Liver (tissue), 9 donors: ENCODE results near the gene RNF152. TPM values are rescaled to one million over a fixed set of nuclear protein-coding genes. Genes with fewer than 3 reads are reported as not detected.

Experiments
- DNase-seq: peaks from one replicate; pipeline ENCODE4 v3.0.0-alpha.2; 2017; ENCODE audit warnings: low spot score
- H3K27ac ChIP-seq, 2 donors: one replicate each; pipeline ENCODE4 v1.7.0; 2013; ENCODE audit warnings: inconsistent platforms in 2 of 2, low read length in 2 of 2, control low read depth in 1 of 2, low read depth in 1 of 2, mild to moderate bottlenecking in 1 of 2
- H3K27me3 ChIP-seq, 4 donors: one replicate each; pipeline versions ENCODE4 v1.6.1 to v1.7.0; 2013; ENCODE audit warnings: low read length in 3 of 4, inconsistent platforms in 1 of 4, mild to moderate bottlenecking in 1 of 4, moderate library complexity in 1 of 4; ENCODE audit not compliant: control insufficient read depth in 4 of 4, insufficient read depth in 4 of 4
- H3K36me3 ChIP-seq, 4 donors: one replicate each; pipeline versions ENCODE4 v1.6.1 to v1.7.0; 2013; ENCODE audit warnings: low read length in 3 of 4, mild to moderate bottlenecking in 3 of 4, low read depth in 1 of 4, moderate library complexity in 1 of 4; ENCODE audit not compliant: control insufficient read depth in 4 of 4, insufficient read depth in 3 of 4
- H3K4me1 ChIP-seq, 4 donors: one replicate each; pipeline versions ENCODE4 v1.6.1 to v1.7.0; 2013; ENCODE audit warnings: low read length in 3 of 4, mild to moderate bottlenecking in 3 of 4, moderate library complexity in 1 of 4; ENCODE audit not compliant: control insufficient read depth in 4 of 4, insufficient read depth in 4 of 4
- H3K4me3 ChIP-seq, 3 donors: one replicate each; pipeline versions ENCODE4 v1.6.1 to v1.7.0; 2013; ENCODE audit warnings: low read length in 3 of 3, control low read depth in 1 of 3, low read depth in 1 of 3, mild to moderate bottlenecking in 1 of 3
- H3K9ac ChIP-seq, 2 donors: one replicate each; pipeline ENCODE4 v1.7.0; 2013; ENCODE audit warnings: low read length in 2 of 2, mild to moderate bottlenecking in 2 of 2, moderate library complexity in 2 of 2, control low read depth in 1 of 2, low read depth in 1 of 2
- H3K9me3 ChIP-seq, 4 donors: one replicate each; pipeline versions ENCODE4 v1.6.1 to v1.7.0; 2013; ENCODE audit warnings: low read length in 3 of 4; ENCODE audit not compliant: control insufficient read depth in 4 of 4
- FOXA2 ChIP-seq: IDR thresholded peaks from 2 replicates; pipeline ENCODE4 v1.6.1; 2016; ENCODE audit warnings: antibody characterized with exemption
- GABPA ChIP-seq, 2 donors: IDR thresholded peaks in 1 of 2; conservative IDR thresholded peaks in 1 of 2; 2 replicates each; pipeline ENCODE4 v1.6.1; 2016; ENCODE audit warnings: antibody characterized with exemption in 2 of 2, mild to moderate bottlenecking in 1 of 2, moderate library complexity in 1 of 2
- HNF4A ChIP-seq, 2 donors: conservative IDR thresholded peaks; 2 replicates each; pipeline ENCODE4 v1.6.1; 2016; ENCODE audit warnings: antibody characterized with exemption in 2 of 2, mild to moderate bottlenecking in 2 of 2
- HNF4G ChIP-seq: IDR thresholded peaks from 2 replicates; pipeline ENCODE4 v1.6.1; 2016; ENCODE audit warnings: antibody characterized with exemption
- JUND ChIP-seq, 2 donors: IDR thresholded peaks; 2 replicates each; pipeline ENCODE4 v1.6.1; 2016; ENCODE audit warnings: antibody characterized with exemption in 2 of 2
- MAX ChIP-seq: IDR thresholded peaks from 2 replicates; pipeline ENCODE4 v1.6.1; 2016; ENCODE audit warnings: antibody characterized with exemption
- NR2F2 ChIP-seq: IDR thresholded peaks from 2 replicates; pipeline ENCODE4 v1.6.1; 2016; ENCODE audit warnings: antibody characterized with exemption
- RAD21 ChIP-seq, 2 donors: IDR thresholded peaks; 2 replicates each; pipeline ENCODE4 v1.6.1; 2016; ENCODE audit warnings: antibody characterized with exemption in 2 of 2, mild to moderate bottlenecking in 2 of 2
- REST ChIP-seq: IDR thresholded peaks from 2 replicates; pipeline ENCODE4 v1.6.1; 2016; ENCODE audit warnings: antibody characterized with exemption, mild to moderate bottlenecking
- RXRA ChIP-seq, 2 donors: IDR thresholded peaks; 2 replicates each; pipeline ENCODE4 v1.6.1; 2017 to 2018; ENCODE audit warnings: antibody characterized with exemption in 2 of 2, mild to moderate bottlenecking in 1 of 2
- SP1 ChIP-seq: IDR thresholded peaks from 2 replicates; pipeline ENCODE4 v1.6.1; 2018; ENCODE audit warnings: antibody characterized with exemption, mild to moderate bottlenecking
- YY1 ChIP-seq: IDR thresholded peaks from 2 replicates; pipeline ENCODE4 v1.6.1; 2016; ENCODE audit warnings: antibody characterized with exemption, mild to moderate bottlenecking
- ZBTB33 ChIP-seq: IDR thresholded peaks from 2 replicates; pipeline ENCODE4 v1.6.1; 2016; ENCODE audit warnings: antibody characterized with exemption
- WGBS: extraction: QIAGEN DNeasy Blood & Tissue Kit; methylation state at CpG from one replicate; pipeline ENCODE4 v1.1.7; 2013; 5-methylcytosine and 5-hydroxymethylcytosine counted together
- polyA plus RNA-seq, 2 donors: library from polyadenylated mRNA; stranded (reverse) in 1 of 2; unstranded in 1 of 2; fragments of 200-250 nt in 1 of 2; fragments of >200 nt in 1 of 2; fragmentation: Nextera tagmentation in 1 of 2; extraction: Ambion mirVana in 1 of 2; gene quantifications; one replicate each; pipeline versions ENCODE4 v1.2.1 to v1.2.3, GENCODE V29; 2013 to 2015
- total RNA-seq, 2 donors: library from RNA; depleted of rRNA; stranded (reverse); fragments of >200 nt; gene quantifications; one replicate each; pipeline ENCODE4 v1.2.3, GENCODE V29; 2014
- donor health status: healthy.
- donor health status: healthy.
- donor health status: healthy.
- donor health status: healthy.
- donor health status: healthy.

RNF152 gene
- total and polyA plus RNA-seq, 4 donors = 6.8 to 115 (median 10.6) TPM

GRCh38 chr18:61770279-61770678 is 122.5 kb downstream of the RNF152 start:
- H3K27ac ChIP-seq = no peak overlapping the region
- 71% methylated on average over 3 of the region's 3 CpGs for WGBS
- H3K36me3 ChIP-seq = no peaks in the 10 kb centered on the region
- no peak overlapping the region for H3K4me3 ChIP-seq
- no peak for DNase-seq
- no peaks in the 10 kb centered on the region for H3K9me3 ChIP-seq
- no peaks in the 10 kb centered on the region for H3K27me3 ChIP-seq
- peaks cover 0 to 6% (median 0%) of the 10 kb centered on the region in 4 donors for H3K4me1 ChIP-seq
- TF ChIP-seq NR2F2 (no peak), HNF4A (conservative IDR thresholded peaks at IDR 0.05) (peak; percentile 77 to 80), YY1 (peak; percentile 55), RAD21 (IDR thresholded peaks at IDR 0.05) (no peak), GABPA (IDR thresholded peaks at IDR 0.05 in 1 of 2, conservative IDR thresholded peaks at IDR 0.05 in 1 of 2) (no peak), FOXA2 (peak; percentile 15), ZBTB33 (no peak), HNF4G (peak; percentile 25), SP1 (peak; percentile 62), RXRA (IDR thresholded peaks at IDR 0.05) (peak in 1 of 2 donors; percentile 32), JUND (IDR thresholded peaks at IDR 0.05) (no peak)
- no peak overlapping the region for H3K9ac ChIP-seq

- Histone ChIP-seq H3K9me3 (no peaks in the 10 kb centered on the region), H3K27ac (no peak overlapping the region), H3K27me3 (no peaks in the 10 kb centered on the region), H3K36me3 (no peaks in the 10 kb centered on the region), H3K4me1 (peaks cover 0 to 6% (median 0%) of the 10 kb centered on the region in 4 donors), H3K9ac (no peak overlapping the region), H3K4me3 (no peak overlapping the region)
- no peak for TF ChIP-seq GABPA (IDR thresholded peaks at IDR 0.05 in 1 of 2, conservative IDR thresholded peaks at IDR 0.05 in 1 of 2)
- no peak for TF ChIP-seq YY1
- TF ChIP-seq REST = no peak
- TF ChIP-seq MAX = no peak
- no peak for TF ChIP-seq FOXA2
- TF ChIP-seq JUND (IDR thresholded peaks at IDR 0.05) = no peak
- WGBS = 85% methylated on average over 2 of the region's 2 CpGs
- DNase-seq = no peak
These were observed 126.4 kb downstream of the RNF152 start for GRCh38 chr18:61766266-61766884.
